IMR-90 (cell line): ENCODE results near the gene DNAJC4.

Experiments
- BHLHE40 ChIP-seq: fragments of 150-350 bp; IDR thresholded peaks from 2 replicates; pipeline ENCODE4 v1.6.1; 2016; ENCODE audit warnings: mild to moderate bottlenecking, low read depth, low read length
- CEBPB ChIP-seq: IDR thresholded peaks from 2 replicates; pipeline ENCODE4 v1.6.1; 2012; ENCODE audit warnings: low read depth, low read length, improper control_type of control experiment
- CHD1 ChIP-seq: IDR thresholded peaks from 2 replicates; pipeline ENCODE4 v1.6.1; 2012; ENCODE audit warnings: low read depth, low read length, improper control_type of control experiment
- CTCF ChIP-seq: conservative IDR thresholded peaks from 2 replicates; pipeline ENCODE4 v1.5.1; 2012; ENCODE audit warnings: mild to moderate bottlenecking, low read depth, low read length, improper control_type of control experiment
- MAFK ChIP-seq: IDR thresholded peaks from 2 replicates; pipeline ENCODE4 v1.6.1; 2012; ENCODE audit warnings: low read depth, low read length, improper control_type of control experiment
- MAZ ChIP-seq: IDR thresholded peaks from 2 replicates; pipeline ENCODE4 v1.6.1; 2012; ENCODE audit warnings: low read depth, mild to moderate bottlenecking, low read length, improper control_type of control experiment, moderate library complexity, borderline replicate concordance
- MXI1 ChIP-seq: IDR thresholded peaks from 2 replicates; pipeline ENCODE4 v1.6.1; 2012; ENCODE audit warnings: low read depth, mild to moderate bottlenecking, low read length, moderate library complexity, borderline replicate concordance
- POLR2A ChIP-seq: IDR thresholded peaks from 2 replicates; pipeline ENCODE4 v1.6.1; 2012; ENCODE audit warnings: mild to moderate bottlenecking, low read depth, low read length
- RAD21 ChIP-seq: IDR thresholded peaks from 2 replicates; pipeline ENCODE4 v1.6.1; 2012; ENCODE audit warnings: low read length, improper control_type of control experiment
- RCOR1 ChIP-seq: IDR thresholded peaks from 2 replicates; pipeline ENCODE4 v1.6.1; 2012; ENCODE audit warnings: mild to moderate bottlenecking, low read length, improper control_type of control experiment; ENCODE audit not compliant: insufficient replicate concordance
- RFX5 ChIP-seq: IDR thresholded peaks from 2 replicates; pipeline ENCODE4 v1.8.0; 2012; ENCODE audit warnings: low read depth, mild to moderate bottlenecking, low read length, moderate library complexity
- SMC3 ChIP-seq: fragments of 150-350 bp; IDR thresholded peaks from 2 replicates; pipeline ENCODE4 v1.6.1; 2016; ENCODE audit warnings: low read depth, mild to moderate bottlenecking, antibody characterized with exemption, low read length, moderate library complexity
- USF2 ChIP-seq: fragments of 150-350 bp; IDR thresholded peaks from 2 replicates; pipeline ENCODE4 v1.6.1; 2017; ENCODE audit warnings: mild to moderate bottlenecking, antibody characterized with exemption, low read length, low read depth

GRCh38 chr11:64232967-64233315, 2.6 kb downstream of the DNAJC4 start:
- TF ChIP-seq MAFK, result no peak
- no peak for TF ChIP-seq SMC3
- TF ChIP-seq CTCF, result no peak
- no peak for TF ChIP-seq MXI1
- TF ChIP-seq POLR2A, result no peak
- TF ChIP-seq BHLHE40, result no peak
- TF ChIP-seq RFX5, result no peak
- no peak for TF ChIP-seq RAD21
- no peak for TF ChIP-seq USF2
- no peak for TF ChIP-seq CEBPB
- no peak for TF ChIP-seq CHD1
- no peak for TF ChIP-seq RCOR1
- no peak for TF ChIP-seq MAZ
